OCI-LY7 (cell line): ENCODE data around the gene ZBTB11. TPM values are rescaled to one million over a fixed set of nuclear protein-coding genes. Genes with fewer than 3 reads are reported as not detected.
A peak's percentile ranks its signal among the peaks of the same experiment; 100 is the strongest.
"Not testable (repeated sequence)": the region's sequence is repeated elsewhere in the genome, so short reads cannot be mapped to it uniquely, and the experiment has no call there.

Experiments used
- BruUV-seq: library from RNA; stranded (reverse); fragments of 400-500 nt; replicated peaks from 2 replicates; lab custom pipeline; 2021; lab: Mats Ljungman, UMichigan
- CTCF ChIA-PET: fragments of 300-600 bp; sonication (Branson Sonifier 250); formaldehyde crosslinking; loops from one replicate; lab custom pipeline; 2022; ENCODE audit warnings: antibody characterized with exemption; ENCODE audit not compliant: unreplicated experiment; lab: Charles Lee
- POLR2A ChIA-PET: fragments of 300-600 bp; sonication (Branson Sonifier 250); formaldehyde crosslinking; loops from one replicate; lab custom pipeline; 2022; ENCODE audit warnings: antibody characterized with exemption; lab: Charles Lee
- DNase-seq: peaks from one replicate; pipeline ENCODE4 v3.0.0-alpha.2; 2015; ENCODE audit warnings: low spot score
- H2AFZ ChIP-seq: fragments of 200-600 bp; sonication (generic), shearing (Covaris generic); 2 replicates; pipeline ENCODE4 v1.6.1; 2014; ENCODE audit warnings: mild to moderate bottlenecking, antibody characterized with exemption, low read length, moderate library complexity
- H3K27ac ChIP-seq: fragments of 200-600 bp; sonication (generic); 2 replicates; pipeline ENCODE4 v1.5.1; 2014; ENCODE audit warnings: mixed run types, low read depth, mild to moderate bottlenecking, moderate library complexity, low read length, inconsistent platforms; ENCODE audit not compliant: poor library complexity, severe bottlenecking
- H3K36me3 ChIP-seq: fragments of 200-600 bp; sonication (generic); 2 replicates; pipeline ENCODE4 v1.6.1; 2014; ENCODE audit warnings: mild to moderate bottlenecking, antibody characterized with exemption, low read length, moderate library complexity, mixed read lengths; ENCODE audit not compliant: insufficient read depth
- H3K4me1 ChIP-seq: fragments of 200-600 bp; sonication (generic); 2 replicates; pipeline ENCODE4 v1.5.1; 2014; ENCODE audit warnings: mild to moderate bottlenecking, low read length; ENCODE audit not compliant: insufficient read depth, poor library complexity, severe bottlenecking
- H3K4me2 ChIP-seq: fragments of 200-600 bp; sonication (generic); 2 replicates; pipeline ENCODE4 v1.6.1; 2014; ENCODE audit warnings: mild to moderate bottlenecking, low read length
- H3K4me3 ChIP-seq: fragments of 200-600 bp; sonication (generic); 2 replicates; pipeline ENCODE4 v1.5.1; 2014; ENCODE audit warnings: mild to moderate bottlenecking, low read depth, low read length; ENCODE audit not compliant: poor library complexity, severe bottlenecking
- H3K79me2 ChIP-seq: fragments of 200-600 bp; sonication (generic); 2 replicates; pipeline ENCODE4 v1.6.1; 2016; ENCODE audit warnings: low read depth, mild to moderate bottlenecking, low read length, moderate library complexity, mixed read lengths; ENCODE audit not compliant: insufficient read depth
- H3K9me2 ChIP-seq: fragments of 200-600 bp; sonication (generic); 2 replicates; pipeline ENCODE4 v1.6.1; 2016; ENCODE audit warnings: mild to moderate bottlenecking, low read length, mixed read lengths; ENCODE audit not compliant: insufficient read depth
- H3K9me3 ChIP-seq: fragments of 200-600 bp; sonication (generic); 2 replicates; pipeline ENCODE4 v1.6.1; 2014; ENCODE audit warnings: mild to moderate bottlenecking, mixed run types, low read length, mixed read lengths
- H4K20me1 ChIP-seq: fragments of 200-600 bp; sonication (generic); 2 replicates; pipeline ENCODE4 v1.6.1; 2014; ENCODE audit warnings: mild to moderate bottlenecking, antibody characterized with exemption, low read length, moderate library complexity, mixed read lengths; ENCODE audit not compliant: insufficient read depth
- CTCF ChIP-seq: fragments of 200-600 bp; sonication (generic); conservative IDR thresholded peaks from 2 replicates; pipeline ENCODE4 v1.5.1; 2014; ENCODE audit warnings: mild to moderate bottlenecking, antibody characterized with exemption, low read length, moderate library complexity, mixed read lengths
- EZH2phosphoT487 ChIP-seq: fragments of 200-600 bp; sonication (generic); IDR thresholded peaks from 2 replicates; pipeline ENCODE4 v1.6.1; 2018; ENCODE audit warnings: low read depth, borderline replicate concordance, mild to moderate bottlenecking, mixed run types, antibody characterized with exemption, low read length, moderate library complexity, mixed read lengths
- intact Hi-C: fragments of 100-400 bp; cut with micrococcal nuclease; formaldehyde crosslinking; loops from one replicate; pipeline ENCODE4 v1.10.0; 2022; ENCODE audit not compliant: unreplicated experiment
- total RNA-seq, 2 experiments: library from RNA; depleted of rRNA in 1 of 2; stranded (reverse); fragments of >200 nt in 1 of 2; shearing (Covaris generic) in 1 of 2; gene quantifications; 2 replicates each; pipeline ENCODE4 v1.2.3, GENCODE V29; 2014 to 2022

ZBTB11 gene
- total RNA-seq, 2 experiments from 2014 or later = 21.5 to 26.8 TPM

- POLR2A ChIA-PET = interaction anchor here (0.6 kb wide), 1 partner anchor 1431 kb away, joined by 4 read pairs; no protein-coding TSS in a partner anchor
- H3K79me2 ChIP-seq, intact Hi-C loops, H2AFZ ChIP-seq, BruUV-seq, H3K9me3 ChIP-seq, CTCF ChIA-PET, H3K9me2 ChIP-seq, H4K20me1 ChIP-seq, H3K4me2 ChIP-seq, H3K27ac ChIP-seq, H3K36me3 ChIP-seq, H3K4me3 ChIP-seq: not testable (repeated sequence)
- peak; percentile 68 for TF ChIP-seq CTCF
- DNase-seq = peak; percentile 68
- peaks cover 17% of the 10 kb centered on the region for H3K4me1 ChIP-seq
These were observed 16.6 kb upstream of the ZBTB11 start for GRCh38 chr3:101693540-101693939.

- H3K27ac ChIP-seq, DNase-seq, intact Hi-C loops, BruUV-seq, H3K9me3 ChIP-seq, H3K9me2 ChIP-seq, H3K79me2 ChIP-seq, H3K4me2 ChIP-seq, H3K4me3 ChIP-seq, H3K36me3 ChIP-seq, H2AFZ ChIP-seq, H4K20me1 ChIP-seq: not testable (repeated sequence)
- ChIA-PET CTCF (interaction anchor here (0.6 kb wide), 1 partner anchor 111 kb away, joined by 3 read pairs; no protein-coding TSS in a partner anchor), POLR2A (interaction anchor here (0.6 to 1.0 kb wide), 2 partner anchors 118 to 128 kb away, joined by 3 read pairs; no protein-coding TSS in a partner anchor)
- H3K4me1 ChIP-seq = peaks cover 24% of the 10 kb centered on the region
These were observed 15.0 kb upstream of the ZBTB11 start for GRCh38 chr3:101691685-101692671.

- H2AFZ ChIP-seq = no peak overlapping the region
- no peak overlapping the region for H3K4me3 ChIP-seq
- no TSS peak for BruUV-seq
- POLR2A ChIA-PET = interaction anchor here (0.6 to 1.2 kb wide), 6 partner anchors 33 to 539 kb away, joined by 3 to 4 read pairs (median 3); partner anchors contain the start of gene CEP97
- peak; percentile 27 for DNase-seq
- H3K36me3 ChIP-seq = peaks cover 3% of the 10 kb centered on the region
- H3K4me1 ChIP-seq = peaks cover 18% of the 10 kb centered on the region
- peaks cover 1% of the 10 kb centered on the region; the same call in 1 of the 2 replicates for H4K20me1 ChIP-seq
- CTCF ChIA-PET = no interaction called here
- no peaks in the 10 kb centered on the region for H3K9me3 ChIP-seq
- TF ChIP-seq CTCF (peak; percentile 29; the same call in 1 of the 2 replicates), EZH2phosphoT487 (no peak)
- H3K4me2 ChIP-seq = no peak overlapping the region
- peaks cover 12% of the 10 kb centered on the region for H3K79me2 ChIP-seq
- H3K27ac ChIP-seq = no peak overlapping the region
- intact Hi-C loops = no loop called here
- no peaks in the 10 kb centered on the region for H3K9me2 ChIP-seq
These were observed 14.0 kb upstream of the ZBTB11 start for GRCh38 chr3:101690972-101691371.
